Right lobe of liver (tissue), 4 donors: ENCODE data around the gene AHNAK.

Experiments used
- CTCF ChIP-seq, 4 donors: fragments of 200-600 bp in 3 of 4; fragments of 450-650 bp in 1 of 4; IDR thresholded peaks; one replicate each; pipeline versions ENCODE4 v1.5.1 to v1.8.0; 2016 to 2022; ENCODE audit warnings: antibody characterized with exemption in 4 of 4, mild to moderate bottlenecking in 2 of 4
- POLR2A ChIP-seq: fragments of 450-650 bp; IDR thresholded peaks from one replicate; pipeline ENCODE4 v1.6.1; 2017; ENCODE audit warnings: antibody characterized with exemption, mild to moderate bottlenecking
- donor health status: DM: no; HTN: no; CAD: no.
- donor health status: DM: no; HTN: no; CAD: no.
- donor health status: DM: no; HTN: yes; CAD: no.

GRCh38 chr11:62404901-62405300 lies 141.7 kb downstream of the AHNAK start:
- TF ChIP-seq CTCF (IDR thresholded peaks at IDR 0.05) (no peak), POLR2A (no peak)
